Esophagus squamous epithelium (tissue), 5 donors: ENCODE results near the gene JPH3. TPM values are rescaled to one million over a fixed set of nuclear protein-coding genes. Genes with fewer than 3 reads are reported as not detected.

Experiments
- DNase-seq: peaks from one replicate; lab custom pipeline; 2025; lab: John Stamatoyannopoulos, UW
- H3K27ac ChIP-seq, 4 donors: fragments of 200-600 bp; sonication (generic); one replicate each; pipeline ENCODE4 v1.5.1; 2016 to 2019; ENCODE audit warnings: mild to moderate bottlenecking in 1 of 4
- H3K27me3 ChIP-seq, 4 donors: fragments of 200-600 bp; sonication (generic); 1 replicate in 3 of 4; 2 replicates in 1 of 4; pipeline versions ENCODE4 v1.5.1 to v1.6.0; 2017 to 2021; ENCODE audit warnings: antibody characterized with exemption in 1 of 4
- H3K36me3 ChIP-seq, 3 donors: fragments of 200-600 bp; sonication (generic); one replicate each; pipeline ENCODE4 v1.5.1; 2016 to 2019
- H3K4me1 ChIP-seq, 3 donors: fragments of 200-600 bp; sonication (generic); one replicate each; pipeline ENCODE4 v1.5.1; 2017 to 2019
- H3K4me3 ChIP-seq, 4 donors: fragments of 200-600 bp; sonication (generic); 1 replicate in 3 of 4; 2 replicates in 1 of 4; pipeline ENCODE4 v1.5.1; 2016 to 2019; ENCODE audit warnings: mild to moderate bottlenecking in 2 of 4, moderate library complexity in 1 of 4
- H3K9me3 ChIP-seq, 3 donors: fragments of 200-600 bp; sonication (generic); one replicate each; pipeline ENCODE4 v1.5.1; 2016 to 2019
- CTCF ChIP-seq, 6 experiments: fragments of 450-650 bp in 4 of 6; fragments of 200-600 bp in 2 of 6; sonication (generic) in 2 of 6; IDR thresholded peaks; one replicate each; pipeline ENCODE4 v1.5.1; 2016 to 2019; ENCODE audit warnings: antibody characterized with exemption in 6 of 6, mild to moderate bottlenecking in 4 of 6, moderate library complexity in 4 of 6
- POLR2A ChIP-seq, 4 donors: fragments of 450-650 bp; IDR thresholded peaks; one replicate each; pipeline ENCODE4 v1.6.1; 2017; ENCODE audit warnings: antibody characterized with exemption in 4 of 4, mild to moderate bottlenecking in 4 of 4, moderate library complexity in 3 of 4
- WGBS, 2 donors: methylation state at CpG; one replicate each; pipeline ENCODE4 v1.1.5; 2018; 5-methylcytosine and 5-hydroxymethylcytosine counted together
- intact Hi-C: fragments of 100-400 bp; cut with DNase I; formaldehyde crosslinking; loops from one replicate; pipeline ENCODE4 v1.15.0; 2022
- total RNA-seq, 4 donors: library from RNA; depleted of rRNA; stranded (reverse); fragments of >200 nt; gene quantifications; one replicate each; pipeline ENCODE4 v1.1.0, GENCODE V29; 2016
- donor health status: DM: yes; HTN: yes; CAD: no.

The JPH3 gene
- total RNA-seq, 4 donors from 2014 or later, result 0.29 to 0.76 (median 0.45) TPM; not detected in 1

- intact Hi-C loops, result loop anchor here (10.0 kb wide), 2 partner anchors 212 to 322 kb away; partner anchors contain the start of gene C16orf95
- no peak for DNase-seq
- Histone ChIP-seq H3K27me3 (peaks cover 0 to 58% (median 0%) of the 10 kb centered on the region in 4 donors), H3K4me1 (peaks cover 10 to 17% (median 13%) of the 10 kb centered on the region in 3 donors), H3K27ac (no peak overlapping the region), H3K36me3 (no peaks in the 10 kb centered on the region), H3K9me3 (no peaks in the 10 kb centered on the region), H3K4me3 (no peak overlapping the region)
- no peak for TF ChIP-seq CTCF (IDR thresholded peaks at IDR 0.05)
- TF ChIP-seq POLR2A (IDR thresholded peaks at IDR 0.05), result no peak
- 78 to 87% methylated on average over 15 to 22 of the region's 22 CpGs for WGBS, 2 donors
These were observed 34.4 kb downstream of the JPH3 start for GRCh38 chr16:87636741-87637140.

- H3K27me3 ChIP-seq, result peaks cover 0 to 57% (median 0%) of the 10 kb centered on the region in 4 donors
- intact Hi-C loops, result loop anchor here (10.0 kb wide), 2 partner anchors 213 to 323 kb away; partner anchors contain the start of gene C16orf95
- H3K36me3 ChIP-seq, result no peaks in the 10 kb centered on the region
- 92 to 97% methylated on average over 9 to 10 of the region's 13 CpGs for WGBS, 2 donors
- TF ChIP-seq POLR2A (IDR thresholded peaks at IDR 0.05) (no peak), CTCF (IDR thresholded peaks at IDR 0.05) (no peak)
- H3K27ac ChIP-seq, result no peak overlapping the region
- peaks cover 10 to 17% (median 13%) of the 10 kb centered on the region in 3 donors for H3K4me1 ChIP-seq
- no peak overlapping the region for H3K4me3 ChIP-seq
- no peaks in the 10 kb centered on the region for H3K9me3 ChIP-seq
- no peak for DNase-seq
These were observed 35.0 kb downstream of the JPH3 start for GRCh38 chr16:87637357-87637756.

DNA sequence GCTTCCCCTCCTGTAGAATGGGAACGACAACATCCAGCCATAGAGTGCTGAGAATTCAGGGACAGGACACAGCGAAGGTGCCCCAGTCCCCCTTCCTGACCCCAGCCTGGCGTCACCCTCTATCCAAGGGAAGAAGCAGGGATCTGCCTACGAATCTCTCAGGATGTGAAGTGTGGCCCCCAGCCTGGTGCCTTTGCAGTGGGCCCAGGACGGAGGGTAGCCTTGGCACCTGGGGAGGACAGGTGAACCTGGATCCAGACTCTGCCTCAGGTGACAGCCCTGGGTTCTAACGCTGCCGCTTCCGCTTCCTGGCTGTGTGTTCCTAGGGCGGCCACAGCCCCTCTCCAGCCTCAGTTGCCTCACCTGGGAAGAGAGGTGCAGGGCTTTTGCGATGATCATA lies 36.4 kb downstream of the JPH3 start:
- H3K27me3 ChIP-seq, result peaks cover 0 to 49% (median 0%) of the 10 kb centered on the region in 4 donors
- intact Hi-C loops, result loop anchor here (10.0 kb wide), 2 partner anchors 214 to 324 kb away; partner anchors contain the start of gene C16orf95
- 72 to 80% methylated on average over 1 to 2 of the region's 10 CpGs for WGBS, 2 donors
- no peaks in the 10 kb centered on the region for H3K36me3 ChIP-seq
- H3K4me3 ChIP-seq, result no peak overlapping the region
- DNase-seq, result no peak
- H3K27ac ChIP-seq, result no peak overlapping the region
- no peaks in the 10 kb centered on the region for H3K9me3 ChIP-seq
- peaks cover 10 to 17% (median 13%) of the 10 kb centered on the region in 3 donors for H3K4me1 ChIP-seq
- TF ChIP-seq CTCF (IDR thresholded peaks at IDR 0.05) (no peak), POLR2A (IDR thresholded peaks at IDR 0.05) (no peak)

DNA sequence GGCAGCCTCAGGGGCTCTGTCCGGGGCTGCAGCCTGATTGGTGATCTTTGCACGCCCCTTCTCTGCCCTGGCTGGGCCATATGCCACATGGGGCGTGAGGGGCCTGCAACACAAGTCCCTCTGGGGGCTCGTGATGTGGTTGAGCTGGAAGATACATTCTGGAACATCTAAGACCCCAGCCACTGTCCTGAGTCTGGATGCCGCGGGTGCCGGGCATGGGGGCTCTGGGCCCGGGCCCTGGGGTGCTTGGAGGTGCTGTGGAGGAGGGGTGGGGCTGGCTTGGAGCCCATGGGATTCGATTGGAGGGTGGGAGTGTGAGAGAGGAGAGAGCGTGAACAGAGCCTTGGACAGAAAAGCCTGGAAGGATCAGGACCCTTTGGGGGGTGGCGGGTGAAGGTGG lies 39.4 kb downstream of the JPH3 start:
- TF ChIP-seq POLR2A (IDR thresholded peaks at IDR 0.05) (no peak), CTCF (IDR thresholded peaks at IDR 0.05) (no peak)
- WGBS, 2 donors, result 72 to 77% methylated on average over 3 of the region's 11 CpGs
- no peak for DNase-seq
- H3K27me3 ChIP-seq, result peaks cover 0 to 42% (median 0%) of the 10 kb centered on the region in 4 donors
- intact Hi-C loops, result no loop called here
- H3K27ac ChIP-seq, result no peak overlapping the region
- H3K4me1 ChIP-seq, result peaks cover 0 to 1% (median 0%) of the 10 kb centered on the region in 3 donors
- H3K9me3 ChIP-seq, result no peaks in the 10 kb centered on the region
- H3K4me3 ChIP-seq, result no peak overlapping the region
- no peaks in the 10 kb centered on the region for H3K36me3 ChIP-seq

- no peak for DNase-seq
- no peaks in the 10 kb centered on the region for H3K4me1 ChIP-seq
- intact Hi-C loops, result no loop called here
- H3K27me3 ChIP-seq, result peaks cover 0 to 50% (median 0%) of the 10 kb centered on the region in 4 donors
- no peak overlapping the region for H3K4me3 ChIP-seq
- no peaks in the 10 kb centered on the region for H3K36me3 ChIP-seq
- no peaks in the 10 kb centered on the region for H3K9me3 ChIP-seq
- TF ChIP-seq POLR2A (IDR thresholded peaks at IDR 0.05) (no peak), CTCF (IDR thresholded peaks at IDR 0.05) (no peak)
- no peak overlapping the region for H3K27ac ChIP-seq
- WGBS, 2 donors, result 72 to 76% methylated on average over 19 of the region's 19 CpGs
These were observed 40.2 kb downstream of the JPH3 start for GRCh38 chr16:87642491-87642890.
